ENCODE results near the gene MDM2.

DNA sequence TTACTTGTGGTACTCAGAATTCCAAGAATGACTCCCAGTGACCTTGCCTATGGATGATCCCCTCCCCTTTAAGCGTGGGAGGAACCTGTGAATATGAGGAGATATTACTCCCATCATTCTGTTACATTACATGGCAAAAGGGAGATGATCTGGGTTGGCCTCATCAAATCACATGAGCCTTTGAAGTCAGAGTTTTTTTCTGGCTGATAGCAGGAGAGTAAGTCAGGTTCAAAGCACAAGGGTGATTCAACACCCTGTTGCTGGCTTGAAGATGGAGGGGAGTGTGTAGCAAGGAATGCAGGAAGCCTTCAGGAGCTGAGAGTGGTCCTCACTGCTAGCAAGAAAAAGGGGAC is 9.1 kb upstream of the MDM2 start:
- TF ChIP-seq CREB1 (IDR thresholded peaks at IDR 0.05; ENCODE audit: low read depth) (no peak), CEBPB (IDR thresholded peaks at IDR 0.05) (no peak), TAF1 (IDR thresholded peaks at IDR 0.05; ENCODE audit: low read depth) (no peak), TEAD4 (IDR thresholded peaks at IDR 0.05) (no peak), EGR1 (IDR thresholded peaks at IDR 0.05) (no peak), ZBTB7A (IDR thresholded peaks at IDR 0.05; ENCODE audit: low read depth) (no peak), REST (IDR thresholded peaks at IDR 0.05; ENCODE audit: low read depth) (no peak), EP300 (IDR thresholded peaks at IDR 0.05; ENCODE audit: borderline replicate concordance) (no peak), FOXM1 (IDR thresholded peaks at IDR 0.05; ENCODE audit: borderline replicate concordance, low read depth) (no peak)
- TF ChIP-seq, protein P1, sequence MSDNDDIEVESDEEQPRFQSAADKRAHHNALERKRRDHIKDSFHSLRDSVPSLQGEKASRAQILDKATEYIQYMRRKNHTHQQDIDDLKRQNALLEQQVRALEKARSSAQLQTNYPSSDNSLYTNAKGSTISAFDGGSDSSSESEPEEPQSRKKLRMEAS (IDR thresholded peaks at IDR 0.05) = no peak
